B cell (primary cell): ENCODE measurements around the gene MAPK7. TPM values are rescaled to one million over a fixed set of nuclear protein-coding genes. Genes with fewer than 3 reads are reported as not detected.

Source experiments
- ATAC-seq: fragments of 200-7000 bp; cut with Tn5 transposase; one replicate; pipeline ENCODE4 v1.10.0; 2021; ENCODE audit warnings: low read depth, mild to moderate bottlenecking, moderate number of reproducible peaks, moderate library complexity
- CTCF ChIA-PET: fragments of 350-600 bp; sonication (Branson Sonifier 250); formaldehyde crosslinking; loops from one replicate; lab custom pipeline; 2021; ENCODE audit warnings: antibody characterized with exemption, inconsistent platforms; lab: Charles Lee
- POLR2A ChIA-PET: fragments of 350-600 bp; sonication (Branson Sonifier 250); formaldehyde crosslinking; loops from one replicate; lab custom pipeline; 2021; ENCODE audit warnings: antibody characterized with exemption; lab: Charles Lee
- DNase-seq: peaks from one replicate; pipeline ENCODE4 v3.0.0; 2013
- H2AFZ ChIP-seq: 2 replicates; pipeline ENCODE4 v1.6.1; 2012; ENCODE audit warnings: mild to moderate bottlenecking, low read depth, low read length; ENCODE audit not compliant: insufficient read depth, poor library complexity, severe bottlenecking
- H3K27ac ChIP-seq, 2 donors: 1 replicate in 1 of 2; 2 replicates in 1 of 2; pipeline ENCODE4 v1.5.1; 2012 to 2013; ENCODE audit warnings: low read length in 2 of 2, mild to moderate bottlenecking in 2 of 2, moderate library complexity in 1 of 2
- H3K27me3 ChIP-seq, 4 experiments: fragments of 200-600 bp in 1 of 4; sonication (generic) in 1 of 4; replicated peaks in 1 of 4; 1 replicate in 2 of 4; 2 replicates in 2 of 4; pipeline versions ENCODE4 v1.6.1 to v1.7.0; 2013 to 2016; ENCODE audit warnings: low read length in 3 of 4, mild to moderate bottlenecking in 2 of 4, mixed read lengths in 1 of 4, moderate library complexity in 1 of 4; ENCODE audit not compliant: insufficient read depth in 4 of 4, control insufficient read depth in 3 of 4; ENCODE audit errors: control extremely low read depth in 1 of 4
- H3K36me3 ChIP-seq, 2 experiments: replicated peaks in 1 of 2; 1 replicate in 1 of 2; 2 replicates in 1 of 2; pipeline versions ENCODE4 v1.6.1 to v1.7.1; 2013; ENCODE audit warnings: low read length in 1 of 2; ENCODE audit not compliant: insufficient read depth in 2 of 2, control insufficient read depth in 1 of 2; ENCODE audit errors: control extremely low read depth in 1 of 2, extremely low read depth in 1 of 2
- H3K4me1 ChIP-seq, 2 donors: fragments of 200-600 bp in 1 of 2; sonication (generic) in 1 of 2; 1 replicate in 1 of 2; 2 replicates in 1 of 2; pipeline versions ENCODE4 v1.5.1 to v1.6.1; 2013 to 2017; ENCODE audit warnings: low read length in 2 of 2; ENCODE audit not compliant: control insufficient read depth in 2 of 2, insufficient read depth in 2 of 2
- H3K4me2 ChIP-seq: replicated peaks from 2 replicates; pipeline ENCODE3; 2012; ENCODE audit warnings: mild to moderate bottlenecking, low read depth, low read length; ENCODE audit not compliant: poor library complexity, severe bottlenecking
- H3K4me3 ChIP-seq, 5 experiments: fragments of 200-600 bp in 1 of 5; sonication (generic) in 1 of 5; 1 replicate in 3 of 5; 2 replicates in 2 of 5; pipeline versions ENCODE4 v1.5.1 to v1.7.0; 2011 to 2016; ENCODE audit warnings: low read length in 4 of 5, mild to moderate bottlenecking in 4 of 5, low read depth in 2 of 5, control low read depth in 1 of 5, moderate library complexity in 1 of 5; ENCODE audit not compliant: insufficient read depth in 1 of 5; ENCODE audit errors: control extremely low read depth in 1 of 5, extremely low read depth in 1 of 5
- H3K79me2 ChIP-seq: fragments of 200-600 bp; sonication (generic); one replicate; pipeline ENCODE4 v1.6.0; 2016; ENCODE audit warnings: low read length; ENCODE audit not compliant: control insufficient read depth, insufficient read depth
- H3K9ac ChIP-seq: fragments of 200-600 bp; sonication (generic); 2 replicates; pipeline ENCODE4 v1.6.1; 2017; ENCODE audit warnings: mild to moderate bottlenecking, low read length, moderate library complexity
- H3K9me3 ChIP-seq, 3 donors: one replicate each; pipeline versions ENCODE4 v1.6.1 to v1.7.1; 2013; ENCODE audit warnings: low read length in 2 of 3; ENCODE audit not compliant: control insufficient read depth in 2 of 3, insufficient read depth in 1 of 3; ENCODE audit errors: control extremely low read depth in 1 of 3
- H4K20me1 ChIP-seq: 2 replicates; pipeline ENCODE4 v1.6.0; 2012; ENCODE audit warnings: mild to moderate bottlenecking, low read length; ENCODE audit not compliant: insufficient read depth, control insufficient read depth, poor library complexity, severe bottlenecking
- H3K27ac Mint-ChIP-seq: one replicate; pipeline ENCODE4 v1.8.0; 2021; ENCODE audit warnings: mixed read lengths
- H3K27me3 Mint-ChIP-seq: one replicate; pipeline ENCODE4 v1.8.0; 2021; ENCODE audit warnings: mixed read lengths
- H3K4me1 Mint-ChIP-seq: one replicate; pipeline ENCODE4 v1.8.0; 2021; ENCODE audit warnings: mixed read lengths
- H3K4me3 Mint-ChIP-seq: one replicate; pipeline ENCODE4 v1.8.0; 2021; ENCODE audit warnings: mixed read lengths
- H3K9me3 Mint-ChIP-seq: one replicate; pipeline ENCODE4 v1.8.0; 2022; ENCODE audit warnings: mixed read lengths; ENCODE audit not compliant: insufficient read depth
- CTCF ChIP-seq: fragments of 200-600 bp; IDR thresholded peaks from one replicate; pipeline ENCODE4 v1.8.0; 2022; ENCODE audit warnings: antibody characterized with exemption, mild to moderate bottlenecking
- EZH2 ChIP-seq: IDR thresholded peaks from 2 replicates; pipeline ENCODE4 v1.6.1; 2012; ENCODE audit warnings: borderline replicate concordance, low read depth, mild to moderate bottlenecking, moderate library complexity, low read length; ENCODE audit not compliant: insufficient read depth, poor library complexity, severe bottlenecking
- WGBS: methylation state at CpG from one replicate; pipeline ENCODE4 v1.1.5; 2013; ENCODE audit warnings: missing lambda C conversion rate; ENCODE audit not compliant: insufficient coverage; 5-methylcytosine and 5-hydroxymethylcytosine counted together
- intact Hi-C: fragments of 100-400 bp; cut with micrococcal nuclease; formaldehyde crosslinking; loops from one replicate; pipeline ENCODE4 v1.10.0; 2022
- polyA plus RNA-seq: library from polyadenylated mRNA; depleted of rRNA; stranded (reverse); fragments of >200 nt; gene quantifications from 2 replicates; pipeline ENCODE4 v1.2.3, GENCODE V29; 2012
- total RNA-seq, 2 donors: library from RNA; stranded (reverse); fragments of 120-200 nt in 1 of 2; gene quantifications; 1 replicate in 1 of 2; 2 replicates in 1 of 2; pipeline versions ENCODE4 v1.2.3 to v1.2.4, GENCODE V29; 2013 to 2022

The MAPK7 gene
- total and polyA plus RNA-seq, 2 donors (not counting 1 experiment from before 2014, with no cell fraction given) = 30.0 to 34.0 TPM

GRCh38 chr17:19387921-19388521 is 9.7 kb downstream of the MAPK7 start:
- Mint-ChIP-seq H3K27me3 (peaks cover 21% of the 10 kb centered on the region), H3K27ac (no peak overlapping the region), H3K4me1 (no peaks in the 10 kb centered on the region), H3K9me3 (no peaks in the 10 kb centered on the region), H3K4me3 (no peak overlapping the region)
- Histone ChIP-seq H3K4me3 (no peak overlapping the region), H3K4me2 (no peak overlapping the region), H3K36me3 (peaks cover 0 to 17% of the 10 kb centered on the region in 2 experiments), H3K4me1 (no peaks in the 10 kb centered on the region), H3K27ac (no peak overlapping the region), H3K9me3 (no peaks in the 10 kb centered on the region), H2AFZ (no peak overlapping the region), H3K9ac (no peak overlapping the region), H4K20me1 (peaks cover 8% of the 10 kb centered on the region), H3K79me2 (no peaks in the 10 kb centered on the region), H3K27me3 (peaks cover 0 to 20% (median 0%) of the 10 kb centered on the region in 4 experiments)
- DNase-seq (no peak), ATAC-seq (no peak)
- ChIA-PET POLR2A (no interaction called here), CTCF (interaction anchor here (1.6 kb wide), 1 partner anchor 25 kb away, joined by 9 read pairs; the partner anchor contains the start of gene B9D1)
- intact Hi-C loops = no loop called here
- TF ChIP-seq EZH2 (no peak), CTCF (no peak)
- no CpG with 5 or more reads among the region's 2 CpGs for WGBS
